Right forelimb (tissue), 1 donor: ENCODE measurements around the gene NTN1.

Source experiments
- DNase-seq: peaks from one replicate; pipeline ENCODE4 v3.0.0-alpha.2; 2018

Gene NTN1

DNA sequence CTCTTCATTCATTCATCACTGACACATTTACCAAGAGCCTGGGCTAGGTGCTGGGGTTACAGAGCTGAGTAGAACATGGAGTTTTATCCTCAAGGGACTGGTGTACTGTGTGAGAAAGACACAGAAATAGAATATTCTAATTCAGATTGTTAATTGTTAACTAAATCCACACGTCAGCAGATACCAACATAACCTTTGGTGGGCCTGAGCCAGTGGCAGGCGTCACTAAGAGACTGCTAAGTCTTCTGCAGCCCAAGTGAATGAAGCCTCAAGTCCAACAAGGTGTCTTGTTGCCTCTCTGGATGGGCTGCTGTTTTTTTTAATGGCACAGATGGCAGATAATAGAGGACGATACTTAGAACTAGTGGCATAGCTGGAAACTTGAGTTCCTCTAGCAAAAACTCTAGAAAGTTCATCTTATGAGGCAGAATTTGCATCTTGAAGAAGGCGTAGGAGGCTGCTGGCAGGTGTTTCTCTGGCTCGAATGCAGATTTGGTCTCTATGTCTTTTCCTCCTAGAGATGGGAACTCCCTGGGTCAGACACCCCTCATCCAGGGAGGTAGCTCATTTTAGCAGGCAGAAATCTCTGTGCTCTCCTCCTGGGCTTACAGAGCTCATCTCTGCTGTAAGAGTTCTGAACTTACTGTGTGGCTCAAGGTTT, 179.5 kb downstream of the NTN1 start:
- DNase-seq, result no peak

GRCh38 chr17:9202532-9202931, 181.2 kb downstream of the NTN1 start:
- no peak for DNase-seq

DNA sequence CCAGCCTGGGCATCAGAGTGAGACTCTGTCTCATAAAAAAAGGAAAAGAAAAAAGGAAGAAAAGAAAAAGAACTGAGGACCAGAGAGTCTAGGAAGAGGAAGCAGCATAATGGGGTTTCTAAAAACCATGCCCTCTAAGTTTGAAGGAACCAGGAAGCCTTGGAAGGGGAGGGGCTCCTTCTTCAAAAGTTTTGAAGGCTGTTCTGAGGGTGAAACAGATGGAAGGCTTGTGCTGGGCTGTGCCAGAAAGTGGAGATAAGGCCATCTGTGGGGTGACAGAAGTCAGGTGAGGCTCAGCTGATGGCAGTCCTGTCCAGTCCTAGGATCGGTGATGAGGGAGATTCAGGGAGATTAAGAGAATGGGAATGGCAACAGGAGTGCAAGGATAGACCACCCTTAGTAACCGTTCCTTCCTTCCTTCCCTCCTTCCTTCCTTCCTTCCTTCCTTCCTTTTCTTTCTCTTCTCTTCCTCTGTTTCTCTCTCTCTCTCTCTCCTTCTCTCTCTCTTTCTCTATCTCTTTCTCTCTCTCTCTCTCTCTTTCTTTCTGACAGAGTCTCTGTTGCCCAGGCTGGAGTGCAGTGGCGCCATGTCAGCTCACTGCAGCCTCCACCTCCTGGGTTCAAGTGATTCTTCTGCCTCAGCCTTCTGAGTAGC, 182.6 kb downstream of the NTN1 start:
- DNase-seq, result no peak

GRCh38 chr17:9204637-9205329, 183.5 kb downstream of the NTN1 start:
- no peak for DNase-seq

DNA sequence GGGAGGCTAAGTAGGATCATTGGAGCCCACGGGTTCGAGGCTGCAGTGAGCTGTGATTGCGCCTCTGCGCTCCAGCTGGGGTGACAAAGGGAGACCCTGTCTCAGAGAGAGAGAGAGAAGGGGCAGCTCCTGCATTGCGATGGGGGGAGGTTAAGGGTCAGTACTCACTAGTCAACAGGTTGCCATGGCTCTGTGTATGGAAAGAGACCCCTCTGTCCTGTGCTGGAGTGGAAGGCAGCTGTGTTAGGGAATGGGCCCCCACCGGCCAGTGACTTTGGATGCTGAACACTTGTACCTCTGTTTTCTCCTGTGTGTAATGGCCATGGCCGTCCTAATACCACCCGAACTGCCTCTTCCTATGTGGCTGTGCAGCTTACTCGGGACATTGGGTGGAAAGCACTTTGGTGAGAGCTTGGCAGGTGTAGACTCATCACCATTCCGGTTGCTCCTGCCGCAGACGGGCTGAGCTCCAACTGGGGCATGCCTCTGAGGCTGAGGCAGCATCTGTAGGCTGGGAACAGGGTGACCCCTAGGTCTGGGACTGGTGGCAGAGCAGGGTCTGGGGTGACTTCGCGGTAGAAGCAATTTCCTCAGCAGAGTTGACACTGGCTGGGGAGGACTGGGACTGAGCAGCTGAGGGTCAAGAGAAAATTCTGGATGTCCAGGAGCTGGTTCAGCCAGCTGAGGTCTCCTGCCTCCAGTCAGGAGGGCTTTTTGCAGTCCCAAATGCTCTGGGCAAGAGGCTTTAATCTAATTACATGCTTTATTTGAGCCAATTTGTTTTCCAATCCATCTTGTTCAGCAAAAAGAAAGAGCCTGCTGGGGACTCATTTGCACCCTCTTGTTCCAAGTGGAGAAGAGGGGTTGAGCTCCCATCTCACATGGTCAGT, 184.5 kb downstream of the NTN1 start:
- DNase-seq, result no peak

- no peak for DNase-seq
Measured at GRCh38 chr17:9206410-9206703, 185.0 kb downstream of the NTN1 start.

GRCh38 chr17:9206741-9207332, 185.5 kb downstream of the NTN1 start:
- DNase-seq, result no peak

DNA sequence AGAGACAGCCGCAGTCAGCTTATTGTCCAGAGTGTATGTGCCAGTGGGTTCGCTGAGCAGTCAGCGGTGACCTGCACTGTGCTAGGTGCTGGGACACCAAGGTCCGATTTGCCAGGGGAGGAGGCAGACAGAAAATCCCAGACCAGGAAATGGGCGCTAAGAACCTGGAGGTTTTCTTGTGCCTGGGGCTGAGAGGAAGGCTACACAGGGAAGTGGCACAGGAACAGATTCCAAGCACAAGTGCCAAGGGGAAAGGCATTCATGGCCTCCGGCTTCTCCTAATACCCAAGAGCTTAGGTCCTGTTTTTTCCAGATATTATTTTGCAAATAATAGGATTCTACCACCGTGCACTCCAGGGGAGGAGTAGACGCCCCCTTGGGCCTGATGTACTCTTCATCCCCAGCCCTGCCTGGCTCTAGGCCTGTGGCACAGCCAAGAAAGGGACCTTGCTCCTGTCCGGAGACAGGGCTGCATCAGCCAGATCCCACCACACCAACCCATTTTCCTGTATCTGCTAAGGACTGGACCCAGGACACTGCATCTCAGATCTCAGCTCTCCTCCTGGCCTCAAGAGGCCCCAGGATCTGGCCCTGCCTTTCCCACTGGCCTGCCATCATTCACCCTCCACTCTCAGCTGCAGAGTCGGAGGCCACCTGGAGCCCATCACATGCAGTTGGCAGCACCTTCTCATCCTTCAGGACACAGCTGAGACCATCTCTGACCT, 187.2 kb downstream of the NTN1 start:
- DNase-seq, result no peak

- DNase-seq, result no peak
Measured at GRCh38 chr17:9209347-9209746, 188.0 kb downstream of the NTN1 start.

GRCh38 chr17:9209781-9210370, 188.6 kb downstream of the NTN1 start:
- no peak for DNase-seq

GRCh38 chr17:9211133-9211765, 189.9 kb downstream of the NTN1 start:
- no peak for DNase-seq

DNA sequence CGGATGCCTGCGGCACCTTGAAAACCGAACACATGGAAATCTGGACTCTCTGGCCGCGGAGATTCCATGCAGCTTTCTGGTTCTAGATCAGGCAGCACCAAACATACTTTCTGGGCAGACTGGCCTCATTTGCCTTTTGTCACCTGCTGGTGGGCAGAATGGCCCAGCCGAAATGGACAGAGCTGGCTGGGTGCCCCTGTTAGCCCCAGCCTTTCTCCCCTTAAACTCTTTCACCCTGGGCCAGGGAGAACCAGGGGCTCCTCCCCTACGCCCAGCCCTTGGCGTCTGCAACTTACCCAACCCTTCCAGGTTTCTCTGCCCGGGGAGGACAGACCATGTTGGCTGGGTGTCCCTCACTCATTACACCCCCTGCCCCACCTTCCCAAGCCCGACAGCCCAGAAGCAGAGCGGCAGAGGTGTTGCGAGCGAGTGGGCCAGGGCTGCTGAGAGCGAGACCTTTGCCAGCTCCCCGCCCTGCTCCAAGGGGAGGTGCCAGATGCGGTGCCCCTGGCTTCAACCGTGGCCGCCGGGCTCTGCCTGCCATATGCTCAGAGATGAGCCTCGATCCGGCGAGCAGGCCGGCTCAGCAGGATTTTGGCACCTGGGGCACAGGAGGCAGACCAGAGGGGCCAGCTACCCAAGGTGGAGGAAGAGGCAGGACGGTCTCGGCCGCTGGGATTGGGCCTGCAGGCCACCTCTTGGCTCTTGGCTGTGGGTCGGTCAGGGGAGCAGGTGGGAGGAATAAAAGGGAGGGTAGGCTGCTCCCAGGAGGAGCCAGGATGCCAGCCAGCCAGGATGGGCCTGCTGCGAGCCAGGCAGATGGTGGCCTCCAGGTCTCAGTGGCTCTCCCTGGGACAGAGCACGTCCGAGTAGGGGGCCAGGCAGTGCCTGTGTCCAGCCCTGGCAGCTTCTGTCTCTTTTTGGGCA, 191.3 kb downstream of the NTN1 start:
- DNase-seq, result peak; percentile 26

- peak; percentile 24 for DNase-seq
Measured at GRCh38 chr17:9213303-9213640, 192.0 kb downstream of the NTN1 start.

- DNase-seq, result no peak
Measured at GRCh38 chr17:9215465-9215864, 194.2 kb downstream of the NTN1 start.

DNA sequence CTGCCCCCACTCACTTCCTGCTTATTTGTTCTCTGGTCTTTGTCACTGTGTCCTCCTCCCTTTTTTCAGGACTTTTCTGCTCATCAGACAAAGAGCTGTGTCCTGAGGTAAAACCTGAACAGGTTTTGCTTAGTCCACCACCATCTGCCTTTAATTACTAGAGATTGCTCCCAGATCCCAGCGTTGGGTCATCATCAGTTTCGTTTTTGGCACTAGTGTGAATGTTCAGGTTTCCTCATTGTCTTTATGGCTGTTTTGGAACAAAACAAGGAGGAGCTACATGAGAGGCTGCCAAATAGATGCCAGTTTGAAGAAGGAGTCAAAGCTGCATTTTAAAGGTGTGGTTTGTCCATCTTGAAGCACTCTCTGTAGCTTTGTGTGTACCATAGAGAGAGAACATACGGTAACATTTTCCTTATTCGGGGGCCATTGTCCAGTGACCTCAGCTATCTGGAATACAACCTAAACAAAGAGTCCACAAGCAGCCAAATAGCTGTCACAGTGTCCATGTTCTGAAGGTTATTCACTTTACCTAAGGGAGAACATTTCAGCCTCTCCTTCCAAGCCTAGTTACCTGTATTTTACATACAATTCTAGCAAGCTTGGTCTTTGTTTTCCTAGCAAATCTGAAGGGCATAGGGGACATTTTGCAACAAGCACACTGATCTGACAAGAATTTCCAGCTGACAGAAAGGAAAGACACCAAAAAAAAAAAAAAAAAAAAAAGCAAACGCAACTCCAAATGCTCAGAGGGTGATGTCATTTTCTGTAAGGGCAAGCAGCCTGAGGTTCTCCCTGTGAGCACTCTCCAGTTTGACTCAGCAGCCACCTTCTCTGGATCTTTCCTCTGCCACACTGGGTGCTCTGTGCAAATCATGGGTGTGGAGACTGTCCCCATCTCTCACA, 196.1 kb downstream of the NTN1 start:
- no peak for DNase-seq

- DNase-seq, result no peak
Measured at GRCh38 chr17:9218064-9218635, 196.8 kb downstream of the NTN1 start.

DNA sequence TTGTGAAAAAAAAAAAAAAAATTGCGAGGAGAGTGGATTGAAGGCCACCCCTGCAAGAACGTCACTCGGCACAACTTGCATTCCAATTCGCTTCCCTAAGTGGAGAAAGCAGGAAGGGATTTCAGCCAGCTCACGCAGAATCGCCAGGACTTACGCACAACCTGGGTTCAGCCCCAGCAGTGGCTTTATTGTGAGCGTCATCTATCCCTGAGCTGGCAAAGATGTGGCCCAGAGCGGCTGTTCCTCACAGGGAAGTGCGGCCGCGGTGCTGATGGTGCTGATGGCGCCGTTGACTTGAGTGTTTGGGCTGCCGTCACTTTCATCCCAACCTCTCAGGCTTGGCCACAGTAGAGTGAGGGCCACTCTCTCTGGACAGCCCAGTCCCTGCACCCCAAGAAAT, 197.6 kb downstream of the NTN1 start:
- DNase-seq, result no peak

- DNase-seq, result no peak
Measured at GRCh38 chr17:9219631-9220397, 198.5 kb downstream of the NTN1 start.
